HG02870 (cell line): Measurements from ENCODE around the gene KCNQ1.

Source experiments
- ATAC-seq: cut with Tn5 transposase; IDR thresholded peaks from one replicate; pipeline ENCODE4 v1.9.1; 2021; ENCODE audit warnings: mild to moderate bottlenecking, moderate library complexity; ENCODE audit not compliant: unreplicated experiment

Gene KCNQ1

DNA sequence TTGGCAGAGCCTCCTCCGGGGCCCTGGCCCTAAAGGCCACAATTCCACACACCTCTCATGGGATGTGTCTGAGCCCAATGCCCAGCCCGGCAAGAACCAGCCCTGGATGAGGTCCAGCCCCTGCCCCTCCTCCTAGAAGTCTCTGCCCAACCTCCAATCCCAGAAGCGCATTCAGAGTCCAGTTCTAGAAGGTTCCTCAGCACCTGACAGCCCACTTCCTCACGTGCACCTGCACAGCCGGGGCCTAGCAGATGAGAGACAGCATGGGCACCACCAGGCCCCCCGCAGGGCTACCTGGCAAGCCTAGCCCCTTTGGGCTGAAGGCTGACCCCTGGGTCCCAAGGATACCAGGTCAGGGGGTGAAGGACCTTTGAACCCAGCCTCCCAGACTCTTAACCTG is 452.2 kb downstream of the KCNQ1 start:
- no peak for ATAC-seq

DNA sequence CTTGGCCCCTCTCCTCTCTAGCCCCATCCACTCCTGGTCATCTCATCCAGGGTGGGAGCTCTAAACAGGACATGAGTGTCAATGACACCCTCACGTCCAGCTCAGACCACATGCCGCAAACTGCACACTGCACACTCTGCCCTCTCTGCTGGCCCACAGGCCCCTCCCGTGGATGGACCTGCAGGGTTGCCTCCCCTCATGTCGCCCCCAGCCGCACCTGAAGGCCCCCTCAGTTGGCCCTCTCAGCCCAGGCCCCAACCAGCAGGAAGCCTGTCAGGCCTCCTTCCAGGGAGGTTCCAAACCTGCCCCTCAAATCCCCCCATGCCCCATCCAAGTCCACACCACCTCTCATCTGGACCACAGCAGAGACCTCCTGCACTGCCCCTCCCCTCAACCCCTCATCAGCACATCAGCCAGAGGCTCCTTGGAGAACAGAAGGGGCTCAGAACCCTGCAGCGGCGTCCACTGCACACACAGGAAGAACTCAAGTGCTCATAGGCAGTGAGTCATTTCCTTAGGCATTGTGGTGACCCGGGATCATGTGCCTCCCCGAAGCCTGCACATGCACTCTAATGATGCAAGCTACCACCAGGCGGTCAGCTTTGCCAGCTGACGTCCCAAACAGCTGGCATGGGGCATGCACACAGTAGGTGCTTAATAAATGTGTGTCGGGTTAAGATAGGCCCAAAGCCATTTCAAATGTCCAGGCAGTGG is 453.7 kb downstream of the KCNQ1 start:
- no peak for ATAC-seq
